Tibial nerve (tissue), 4 donors: ENCODE data around the gene AGPS. TPM values are rescaled to one million over a fixed set of nuclear protein-coding genes. Genes with fewer than 3 reads are reported as not detected.
A peak's percentile ranks its signal among the peaks of the same experiment; 100 is the strongest.

Experiments used
- DNase-seq, 2 donors: peaks; one replicate each; pipeline ENCODE4 v3.0.0-alpha.2; 2019; ENCODE audit warnings: low spot score in 2 of 2
- H3K27ac ChIP-seq, 4 donors: fragments of 200-600 bp; sonication (generic) in 3 of 4; one replicate each; pipeline ENCODE4 v1.5.1; 2017 to 2019; ENCODE audit warnings: mild to moderate bottlenecking in 1 of 4
- H3K27me3 ChIP-seq, 2 donors: fragments of 200-600 bp; sonication (generic) in 1 of 2; one replicate each; pipeline versions ENCODE4 v1.5.1 to v1.6.0; 2017 to 2019
- H3K36me3 ChIP-seq, 3 donors: fragments of 200-600 bp; sonication (generic); one replicate each; pipeline ENCODE4 v1.5.1; 2018 to 2019
- H3K4me1 ChIP-seq, 4 donors: fragments of 200-600 bp; sonication (generic) in 3 of 4; one replicate each; pipeline ENCODE4 v1.5.1; 2017 to 2019
- H3K4me3 ChIP-seq, 4 donors: fragments of 200-600 bp; sonication (generic) in 3 of 4; one replicate each; pipeline ENCODE4 v1.5.1; 2017 to 2019; ENCODE audit warnings: mild to moderate bottlenecking in 1 of 4, moderate library complexity in 1 of 4
- H3K9me3 ChIP-seq, 4 donors: fragments of 200-600 bp; sonication (generic) in 3 of 4; one replicate each; pipeline ENCODE4 v1.5.1; 2017 to 2019
- CTCF ChIP-seq, 5 experiments: fragments of 200-600 bp in 3 of 5; fragments of 450-650 bp in 2 of 5; sonication (generic) in 3 of 5; IDR thresholded peaks; one replicate each; pipeline ENCODE4 v1.5.1; 2016 to 2019; ENCODE audit warnings: antibody characterized with exemption in 5 of 5, mild to moderate bottlenecking in 3 of 5, moderate library complexity in 2 of 5
- EP300 ChIP-seq, 2 donors: sonication (generic); formaldehyde crosslinking; IDR thresholded peaks; one replicate each; pipeline ENCODE4 v1.6.1; 2017; ENCODE audit warnings: antibody characterized with exemption in 2 of 2, mild to moderate bottlenecking in 1 of 2
- POLR2A ChIP-seq, 2 donors: fragments of 450-650 bp; IDR thresholded peaks; one replicate each; pipeline ENCODE4 v1.6.1; 2017; ENCODE audit warnings: antibody characterized with exemption in 2 of 2, mild to moderate bottlenecking in 2 of 2, moderate library complexity in 2 of 2
- WGBS, 2 donors: methylation state at CpG; one replicate each; pipeline ENCODE4 v1.1.5; 2018; 5-methylcytosine and 5-hydroxymethylcytosine counted together
- total RNA-seq, 4 donors: library from RNA; depleted of rRNA; stranded (reverse); fragments of >200 nt; gene quantifications; one replicate each; pipeline ENCODE4 v1.1.0, GENCODE V29; 2016

Gene AGPS
- total RNA-seq = 10 to 100 TPM; 33.9 to 47.9 (median 40.1) TPM

GRCh38 chr2:177392373-177393202, at the start of gene AGPS:
Gene AGPS (plus strand): TSS chr2:177392773. CDS start chr2:177392790, 17 bp downstream.
- Histone ChIP-seq H3K36me3 (no peaks in the 10 kb centered on the region), H3K4me3 (peak within 1 kb of the TSS; percentile 60 to 88 (median 71)), H3K27me3 (no peaks in the 10 kb centered on the region), H3K27ac (peak within 1 kb of the TSS; percentile 26 to 90 (median 80)), H3K9me3 (no peaks in the 10 kb centered on the region), H3K4me1 (peaks cover 0 to 50% (median 8%) of the 10 kb centered on the region in 4 donors)
- peak; percentile 33 to 37 for DNase-seq
- peak in 3 of 5 experiments; percentile 22 to 72 (median 64) for TF ChIP-seq CTCF (IDR thresholded peaks at IDR 0.05)
- peak in 1 of 2 donors; percentile 22 for TF ChIP-seq POLR2A (IDR thresholded peaks at IDR 0.05)
- peak in 1 of 2 donors; percentile 55 for TF ChIP-seq EP300 (IDR thresholded peaks at IDR 0.05)
- 1 to 4% methylated on average over 16 to 45 of the region's 83 CpGs for WGBS, 2 donors

GRCh38 chr2:177343773-177344172, 48.8 kb upstream of the AGPS start:
- Histone ChIP-seq H3K4me3 (no peak overlapping the region), H3K27me3 (no peaks in the 10 kb centered on the region), H3K36me3 (no peaks in the 10 kb centered on the region), H3K4me1 (peaks cover 0 to 18% (median 5%) of the 10 kb centered on the region in 4 donors), H3K9me3 (no peaks in the 10 kb centered on the region), H3K27ac (no peak overlapping the region)
- DNase-seq = no peak
- 92 to 96% methylated on average over 8 of the region's 8 CpGs for WGBS, 2 donors
- TF ChIP-seq EP300 (IDR thresholded peaks at IDR 0.05) (no peak), POLR2A (IDR thresholded peaks at IDR 0.05) (no peak)

GRCh38 chr2:177344316-177344715, 48.3 kb upstream of the AGPS start:
- DNase-seq = no peak
- Histone ChIP-seq H3K36me3 (no peaks in the 10 kb centered on the region), H3K27ac (no peak overlapping the region), H3K27me3 (no peaks in the 10 kb centered on the region), H3K4me3 (no peak overlapping the region), H3K9me3 (no peaks in the 10 kb centered on the region), H3K4me1 (peaks cover 0 to 20% (median 8%) of the 10 kb centered on the region in 4 donors)
- 98 to 100% methylated on average over 1 of the region's 1 CpG for WGBS, 2 donors
- TF ChIP-seq POLR2A (IDR thresholded peaks at IDR 0.05) (no peak), CTCF (IDR thresholded peaks at IDR 0.05) (no peak), EP300 (IDR thresholded peaks at IDR 0.05) (no peak)

GRCh38 chr2:177346192-177346591, 46.4 kb upstream of the AGPS start:
- no peaks in the 10 kb centered on the region for H3K36me3 ChIP-seq
- WGBS, 2 donors = 89 to 92% methylated on average over 5 of the region's 5 CpGs
- no peak for DNase-seq
- no peak overlapping the region for H3K4me3 ChIP-seq
- peaks cover 0 to 20% (median 8%) of the 10 kb centered on the region in 4 donors for H3K4me1 ChIP-seq
- TF ChIP-seq CTCF (IDR thresholded peaks at IDR 0.05) = no peak
- no peak for TF ChIP-seq EP300 (IDR thresholded peaks at IDR 0.05)
- no peak for TF ChIP-seq POLR2A (IDR thresholded peaks at IDR 0.05)
- H3K27ac ChIP-seq = no peak overlapping the region
- no peaks in the 10 kb centered on the region for H3K9me3 ChIP-seq
- no peaks in the 10 kb centered on the region for H3K27me3 ChIP-seq

- 52 to 54% methylated on average over 2 of the region's 2 CpGs for WGBS, 2 donors
Measured at GRCh38 chr2:177347570-177347969, 45.0 kb upstream of the AGPS start.

More at GRCh38 chr2:177347570-177347969, 45.0 kb upstream of the AGPS start:
- no peaks in the 10 kb centered on the region for H3K9me3 ChIP-seq
- H3K36me3 ChIP-seq = no peaks in the 10 kb centered on the region
- TF ChIP-seq CTCF (IDR thresholded peaks at IDR 0.05) (no peak), EP300 (IDR thresholded peaks at IDR 0.05) (no peak), POLR2A (IDR thresholded peaks at IDR 0.05) (no peak)
- no peak for DNase-seq
- H3K27me3 ChIP-seq = no peaks in the 10 kb centered on the region
- peaks cover 0 to 29% (median 12%) of the 10 kb centered on the region in 4 donors for H3K4me1 ChIP-seq
- no peak overlapping the region for H3K4me3 ChIP-seq
- peak overlapping the region in 1 of 4 donors; percentile 5 for H3K27ac ChIP-seq
